Lower leg skin (tissue), 4 donors: ENCODE results near the gene PPP2R5C. TPM values are rescaled to one million over a fixed set of nuclear protein-coding genes. Genes with fewer than 3 reads are reported as not detected.
A peak's percentile ranks its signal among the peaks of the same experiment; 100 is the strongest.

ENCODE experiments used
- DNase-seq, 2 donors: peaks; one replicate each; pipeline ENCODE4 v3.0.0-alpha.2; 2019; ENCODE audit warnings: low spot score in 2 of 2
- H3K4me3 ChIP-seq: fragments of 200-600 bp; sonication (generic); 2 replicates; pipeline ENCODE4 v1.5.1; 2017; ENCODE audit warnings: mild to moderate bottlenecking, low read depth; ENCODE audit not compliant: poor library complexity, severe bottlenecking
- POLR2A ChIP-seq, 2 donors: fragments of 450-650 bp; IDR thresholded peaks; one replicate each; pipeline ENCODE4 v1.6.1; 2016 to 2017; ENCODE audit warnings: antibody characterized with exemption in 2 of 2, mild to moderate bottlenecking in 1 of 2, moderate library complexity in 1 of 2
- WGBS, 2 donors: methylation state at CpG; one replicate each; pipeline ENCODE4 v1.1.5; 2018; 5-methylcytosine and 5-hydroxymethylcytosine counted together
- intact Hi-C: fragments of 100-400 bp; cut with DNase I; formaldehyde crosslinking; loops from one replicate; pipeline ENCODE4 v1.15.0; 2023; ENCODE audit warnings: low total_unique reads
- total RNA-seq, 4 donors: library from RNA; depleted of rRNA; stranded (reverse); fragments of >200 nt; gene quantifications; one replicate each; pipeline ENCODE4 v1.1.0, GENCODE V29; 2016
- TF ChIP-seq, protein P1 (sequence below), 3 donors: fragments of 450-650 bp; IDR thresholded peaks; one replicate each; pipeline ENCODE4 v1.5.1; 2016; ENCODE audit warnings: antibody characterized with exemption in 3 of 3, mild to moderate bottlenecking in 3 of 3, moderate library complexity in 2 of 3

Gene PPP2R5C
- total RNA-seq, 4 donors from 2014 or later = 74.6 to 89.9 (median 80.3) TPM

DNA sequence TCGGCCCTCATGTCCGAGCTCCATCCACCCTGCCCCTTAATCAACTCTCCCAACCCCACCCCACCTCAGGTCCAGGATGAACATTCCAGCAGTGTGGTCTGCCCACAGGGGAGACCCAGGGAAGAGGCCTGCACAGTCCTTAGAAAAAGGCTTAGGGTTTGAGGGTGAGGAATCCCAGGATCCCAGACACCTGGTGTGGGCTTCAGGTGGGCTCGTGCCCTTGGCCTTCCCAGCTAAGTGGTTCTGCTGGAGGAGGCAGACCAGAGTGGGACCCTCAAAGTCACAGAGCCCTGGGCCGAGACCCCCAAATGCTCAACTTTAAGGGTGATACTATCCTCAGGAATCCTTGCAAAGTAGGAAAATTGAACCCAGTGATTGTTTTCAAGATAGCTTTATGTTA is 25.4 kb upstream of the PPP2R5C start:
- TF ChIP-seq POLR2A (IDR thresholded peaks at IDR 0.05) = no peak
- TF ChIP-seq, protein P1, sequence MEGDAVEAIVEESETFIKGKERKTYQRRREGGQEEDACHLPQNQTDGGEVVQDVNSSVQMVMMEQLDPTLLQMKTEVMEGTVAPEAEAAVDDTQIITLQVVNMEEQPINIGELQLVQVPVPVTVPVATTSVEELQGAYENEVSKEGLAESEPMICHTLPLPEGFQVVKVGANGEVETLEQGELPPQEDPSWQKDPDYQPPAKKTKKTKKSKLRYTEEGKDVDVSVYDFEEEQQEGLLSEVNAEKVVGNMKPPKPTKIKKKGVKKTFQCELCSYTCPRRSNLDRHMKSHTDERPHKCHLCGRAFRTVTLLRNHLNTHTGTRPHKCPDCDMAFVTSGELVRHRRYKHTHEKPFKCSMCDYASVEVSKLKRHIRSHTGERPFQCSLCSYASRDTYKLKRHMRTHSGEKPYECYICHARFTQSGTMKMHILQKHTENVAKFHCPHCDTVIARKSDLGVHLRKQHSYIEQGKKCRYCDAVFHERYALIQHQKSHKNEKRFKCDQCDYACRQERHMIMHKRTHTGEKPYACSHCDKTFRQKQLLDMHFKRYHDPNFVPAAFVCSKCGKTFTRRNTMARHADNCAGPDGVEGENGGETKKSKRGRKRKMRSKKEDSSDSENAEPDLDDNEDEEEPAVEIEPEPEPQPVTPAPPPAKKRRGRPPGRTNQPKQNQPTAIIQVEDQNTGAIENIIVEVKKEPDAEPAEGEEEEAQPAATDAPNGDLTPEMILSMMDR (IDR thresholded peaks at IDR 0.05) = no peak
- no peak for DNase-seq
- no peak overlapping the region for H3K4me3 ChIP-seq
- 91 to 92% methylated on average over 4 of the region's 4 CpGs for WGBS, 2 donors
- intact Hi-C loops = no loop called here

GRCh38 chr14:101736585-101736984 is 24.9 kb upstream of the PPP2R5C start:
- intact Hi-C loops = no loop called here
- DNase-seq = no peak
- TF ChIP-seq, protein P1 (IDR thresholded peaks at IDR 0.05) = no peak
- TF ChIP-seq POLR2A (IDR thresholded peaks at IDR 0.05) = no peak
- H3K4me3 ChIP-seq = no peak overlapping the region
- WGBS, 2 donors = 86 to 90% methylated on average over 8 of the region's 8 CpGs

- TF ChIP-seq POLR2A (IDR thresholded peaks at IDR 0.05) = no peak
- TF ChIP-seq, protein P1 (IDR thresholded peaks at IDR 0.05) = no peak
- 69 to 72% methylated on average over 11 of the region's 11 CpGs for WGBS, 2 donors
- H3K4me3 ChIP-seq = no peak overlapping the region
- DNase-seq = no peak
- intact Hi-C loops = no loop called here
Observed at GRCh38 chr14:101737414-101738339, 23.8 kb upstream of the PPP2R5C start.

GRCh38 chr14:101738703-101739320 is 22.7 kb upstream of the PPP2R5C start:
- 16 to 23% methylated on average over 3 of the region's 3 CpGs for WGBS, 2 donors
- H3K4me3 ChIP-seq = no peak overlapping the region
- intact Hi-C loops = no loop called here
- no peak for TF ChIP-seq POLR2A (IDR thresholded peaks at IDR 0.05)
- TF ChIP-seq, protein P1 (IDR thresholded peaks at IDR 0.05) = no peak
- DNase-seq = no peak

GRCh38 chr14:101739446-101740141 is 21.9 kb upstream of the PPP2R5C start:
- TF ChIP-seq, protein P1 (IDR thresholded peaks at IDR 0.05) = no peak
- TF ChIP-seq POLR2A (IDR thresholded peaks at IDR 0.05) = no peak
- no peak overlapping the region for H3K4me3 ChIP-seq
- intact Hi-C loops = no loop called here
- 63 to 72% methylated on average over 8 of the region's 8 CpGs for WGBS, 2 donors
- DNase-seq = peak in 1 of 2 donors; percentile 78
